SK-N-MC (cell line): ENCODE results near the gene CSNK1D.

Experiments used
- EZH2 ChIP-seq: fragments of 200-600 bp; sonication (generic); IDR thresholded peaks from one replicate; pipeline ENCODE4 v1.6.1; 2017; ENCODE audit warnings: antibody characterized with exemption
- POLR2AphosphoS5 ChIP-seq: IDR thresholded peaks from 2 replicates; pipeline ENCODE4 v1.6.1; 2012; ENCODE audit warnings: mild to moderate bottlenecking, low read depth, low read length, borderline replicate concordance

- TF ChIP-seq EZH2 (no peak), POLR2AphosphoS5 (no peak)
Measured at GRCh38 chr17:82244413-82245133, 28.9 kb downstream of the CSNK1D start.
